CD4-positive, alpha-beta T cell treated with Interleukin-4 for 4 hours (primary cell): Measurements from ENCODE around the gene PPP1R12C.
"Not testable (repeated sequence)": the region's sequence is repeated elsewhere in the genome, so short reads cannot be mapped to it uniquely, and the experiment has no call there.

ENCODE experiments used
- DNase-seq: peaks from one replicate; pipeline ENCODE4 v3.0.0-alpha.2; 2020

Gene PPP1R12C

GRCh38 chr19:55116859-55117662 is at the start of gene PPP1R12C:
Gene PPP1R12C, minus strand, starts transcription at chr19:55117637. Its CDS starts 94 bp downstream, at chr19:55117543.
- no peak for DNase-seq

- DNase-seq, result peak; percentile 74
Observed at GRCh38 chr19:55166530-55167268, 49.3 kb upstream of the PPP1R12C start, which contains the start of gene DNAAF3. Gene DNAAF3, minus strand, starts transcription at chr19:55166613. Its CDS starts 200 bp downstream, at chr19:55166413.

- peak; percentile 27 for DNase-seq
Observed at GRCh38 chr19:55165952-55166529, 48.6 kb upstream of the PPP1R12C start.

- no peak for DNase-seq
Observed at GRCh38 chr19:55161571-55162322, 44.3 kb upstream of the PPP1R12C start.

- no peak for DNase-seq
Observed at GRCh38 chr19:55160986-55161365, 43.5 kb upstream of the PPP1R12C start.

- DNase-seq, result peak; percentile 78
Observed at GRCh38 chr19:55160128-55160985, 42.9 kb upstream of the PPP1R12C start.

- no peak for DNase-seq
Observed at GRCh38 chr19:55158848-55159749, 41.7 kb upstream of the PPP1R12C start.

- no peak for DNase-seq
Observed at GRCh38 chr19:55158423-55158822, 41.0 kb upstream of the PPP1R12C start.

- DNase-seq, result no peak
Observed at GRCh38 chr19:55157064-55157908, 39.8 kb upstream of the PPP1R12C start, which contains the start of gene TNNI3. Gene TNNI3, minus strand, starts transcription at chr19:55157732. Its CDS starts 143 bp downstream, at chr19:55157589.

- DNase-seq, result no peak
Observed at GRCh38 chr19:55156202-55157063, 39.0 kb upstream of the PPP1R12C start.

- DNase-seq, result not testable (repeated sequence)
Observed at GRCh38 chr19:55155784-55156183, 38.3 kb upstream of the PPP1R12C start.

GRCh38 chr19:55153652-55154264 is 36.3 kb upstream of the PPP1R12C start:
- DNase-seq, result no peak

- DNase-seq, result no peak
Observed at GRCh38 chr19:55152017-55152416, 34.6 kb upstream of the PPP1R12C start.

- no peak for DNase-seq
Observed at GRCh38 chr19:55149078-55150003, 31.9 kb upstream of the PPP1R12C start, which contains the start of gene TNNT1. Gene TNNT1, minus strand, starts transcription at chr19:55149206. Its CDS starts 2,049 bp downstream, at chr19:55147157.

GRCh38 chr19:55147545-55148251 is 30.3 kb upstream of the PPP1R12C start:
- no peak for DNase-seq

- no peak for DNase-seq
Observed at GRCh38 chr19:55146705-55147273, 29.4 kb upstream of the PPP1R12C start.
